Endothelial cell of umbilical vein (primary cell): Measurements from ENCODE around the gene RAB9B. TPM values are rescaled to one million over a fixed set of nuclear protein-coding genes. Genes with fewer than 3 reads are reported as not detected.

ENCODE experiments used
- Bru-seq: library from RNA; stranded (reverse); fragments of 400-500 nt; gene quantifications from one replicate; lab custom pipeline; 2021; lab: Mats Ljungman, UMichigan
- BruChase-seq, 2 experiments: library from RNA; stranded (reverse); fragments of 400-500 nt; gene quantifications; one replicate each; lab custom pipeline; 2021; lab: Mats Ljungman, UMichigan
- BruUV-seq: library from RNA; stranded (reverse); fragments of 400-500 nt; replicated peaks from 2 replicates; lab custom pipeline; 2021; lab: Mats Ljungman, UMichigan
- CTCF ChIA-PET: fragments of 300-600, 350-600 bp; sonication (Branson Sonifier 250); formaldehyde crosslinking; loops from one replicate; lab custom pipeline; 2021; ENCODE audit warnings: antibody characterized with exemption, inconsistent platforms; lab: Charles Lee
- POLR2A ChIA-PET: fragments of 300-600, 350-600 bp; sonication (Branson Sonifier 250); formaldehyde crosslinking; loops from one replicate; lab custom pipeline; 2021; ENCODE audit warnings: antibody characterized with exemption, inconsistent platforms; lab: Charles Lee
- DNase-seq: peaks from one replicate; pipeline ENCODE4 v3.0.0-alpha.2; 2011; ENCODE audit warnings: low read depth, low spot score
- FAIRE-seq: peaks from 2 replicates; lab custom pipeline; 2011; peaks lifted over from hg19 to GRCh38; lab: Jason Lieb, UNC
- H2AFZ ChIP-seq: 2 replicates; pipeline ENCODE4 v1.6.0; 2012; ENCODE audit warnings: low read depth, low read length, control low read depth, inconsistent platforms
- H3K27ac ChIP-seq: 2 replicates; pipeline ENCODE4 v1.5.1; 2011; ENCODE audit warnings: low read depth, mild to moderate bottlenecking, control low read depth, low read length, moderate library complexity; ENCODE audit not compliant: insufficient read depth
- H3K27me3 ChIP-seq, 2 experiments: 2 replicates each; pipeline versions ENCODE4 v1.6.0 to v1.6.1; 2011; ENCODE audit warnings: low read length in 2 of 2, mixed read lengths in 1 of 2; ENCODE audit not compliant: control insufficient read depth in 2 of 2, insufficient read depth in 2 of 2
- H3K36me3 ChIP-seq, 2 experiments: 2 replicates in 1 of 2; 3 replicates in 1 of 2; pipeline ENCODE4 v1.5.1; 2011; ENCODE audit warnings: low read length in 2 of 2, mild to moderate bottlenecking in 1 of 2, moderate library complexity in 1 of 2; ENCODE audit not compliant: control insufficient read depth in 2 of 2, insufficient read depth in 2 of 2; ENCODE audit errors: extremely low read depth in 1 of 2
- H3K4me1 ChIP-seq: 3 replicates; pipeline ENCODE4 v1.5.1; 2011; ENCODE audit warnings: mild to moderate bottlenecking, low read length; ENCODE audit not compliant: control insufficient read depth, insufficient read depth; ENCODE audit errors: extremely low read depth
- H3K4me2 ChIP-seq: 2 replicates; pipeline ENCODE4 v1.6.1; 2011; ENCODE audit warnings: low read length, control low read depth, mixed read lengths; ENCODE audit not compliant: insufficient read depth
- H3K4me3 ChIP-seq, 3 experiments: fragments of 200-600 bp in 1 of 3; sonication (generic), shearing (Covaris generic) in 1 of 3; replicated peaks in 1 of 3; 2 replicates each; pipeline ENCODE4 v1.5.1; 2011 to 2016; ENCODE audit warnings: control low read depth in 3 of 3, low read length in 3 of 3, mild to moderate bottlenecking in 2 of 3, inconsistent platforms in 1 of 3, low read depth in 1 of 3, moderate library complexity in 1 of 3; ENCODE audit not compliant: insufficient read depth in 1 of 3
- H3K79me2 ChIP-seq: 2 replicates; pipeline ENCODE4 v1.6.0; 2012; ENCODE audit warnings: low read length, inconsistent platforms; ENCODE audit not compliant: control insufficient read depth, insufficient read depth
- H3K9ac ChIP-seq: replicated peaks from 2 replicates; pipeline ENCODE3; 2011; ENCODE audit warnings: low read length, control low read depth; ENCODE audit not compliant: insufficient read depth; ENCODE audit errors: extremely low read depth
- H3K9me1 ChIP-seq: replicated peaks from 3 replicates; pipeline ENCODE4 v1.6.0; 2011; ENCODE audit warnings: mild to moderate bottlenecking, low read length; ENCODE audit not compliant: control insufficient read depth, insufficient read depth; ENCODE audit errors: extremely low read depth
- H3K9me3 ChIP-seq: replicated peaks from 2 replicates; pipeline ENCODE4 v1.5.1; 2012; ENCODE audit warnings: low read length, inconsistent platforms; ENCODE audit not compliant: control insufficient read depth, insufficient read depth
- H4K20me1 ChIP-seq: replicated peaks from 2 replicates; pipeline ENCODE3; 2011; ENCODE audit warnings: mild to moderate bottlenecking, low read length; ENCODE audit not compliant: control insufficient read depth, insufficient read depth; ENCODE audit errors: extremely low read depth
- FOS ChIP-seq: IDR thresholded peaks from 2 replicates; pipeline ENCODE4 v1.6.1; 2011; ENCODE audit warnings: mild to moderate bottlenecking, low read length, moderate library complexity, borderline replicate concordance; ENCODE audit not compliant: insufficient read depth
- POLR2A ChIP-seq: IDR thresholded peaks from 2 replicates; pipeline ENCODE4 v1.6.1; 2012; ENCODE audit warnings: low read depth, mild to moderate bottlenecking, control low read depth, low read length
- dilution Hi-C: fragments of 300-500 bp; cut with MboI; formaldehyde crosslinking; loops from one replicate; pipeline ENCODE4 v1.15.0; 2019; ENCODE audit warnings: low sequenced_read_pairs; ENCODE audit not compliant: extremely low pct_ligation_motif_present
- intact Hi-C: fragments of 100-400 bp; cut with micrococcal nuclease; formaldehyde crosslinking; loops from one replicate; pipeline ENCODE4 v1.10.0; 2022
- long read RNA-seq: library from polyadenylated mRNA; stranded (forward); transcript quantifications from one replicate; pipeline ENCODE4 v2.0.0, GENCODE V29; 2021
- polyA minus RNA-seq, 3 experiments: library from RNA; depleted of rRNA, polyadenylated mRNA; stranded (reverse); fragments of >200 nt; gene quantifications; 1 replicate in 1 of 3; 2 replicates in 2 of 3; pipeline ENCODE4 v1.2.3, GENCODE V29; 2011
- polyA plus RNA-seq, 4 experiments: library from polyadenylated mRNA; depleted of rRNA in 3 of 4; stranded (reverse) in 3 of 4; unstranded in 1 of 4; fragments of >200 nt; gene quantifications; 2 replicates each; pipeline versions ENCODE4 v1.2.1 to v1.2.3, GENCODE V29; 2011 to 2012; ENCODE audit warnings: missing spikeins in 1 of 4
- total RNA-seq: library from RNA; stranded (reverse); gene quantifications from 2 replicates; pipeline ENCODE4 v1.2.3, GENCODE V29; 2021
- TF ChIP-seq, protein P1 (sequence below), 2 donors: IDR thresholded peaks; 1 replicate in 1 of 2; 2 replicates in 1 of 2; pipeline ENCODE4 v1.5.1; 2011; ENCODE audit warnings: low read length in 2 of 2, mild to moderate bottlenecking in 2 of 2, moderate library complexity in 2 of 2, control low read depth in 1 of 2, inconsistent platforms in 1 of 2, low read depth in 1 of 2; ENCODE audit not compliant: insufficient read depth in 1 of 2; ENCODE audit errors: extremely low read depth in 1 of 2
- TF ChIP-seq, protein P2 (sequence below): IDR thresholded peaks from 2 replicates; pipeline ENCODE4 v1.6.1; 2011; ENCODE audit not compliant: insufficient read depth, insufficient read length

The RAB9B gene, protein sequence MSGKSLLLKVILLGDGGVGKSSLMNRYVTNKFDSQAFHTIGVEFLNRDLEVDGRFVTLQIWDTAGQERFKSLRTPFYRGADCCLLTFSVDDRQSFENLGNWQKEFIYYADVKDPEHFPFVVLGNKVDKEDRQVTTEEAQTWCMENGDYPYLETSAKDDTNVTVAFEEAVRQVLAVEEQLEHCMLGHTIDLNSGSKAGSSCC
- 0.23 and 0.55 TPM in 2 replicates for total RNA-seq
- polyA plus RNA-seq, result 0.18 and 0.21 TPM in 2 replicates
- polyA plus RNA-seq (2011; cell fraction: cytosol; rRNA removed), result 0.12 and 0.16 TPM in 2 replicates
- polyA plus RNA-seq (2011; cell fraction: nucleus; rRNA removed), result 1.0 and 1.1 TPM in 2 replicates
- 0.21 and 0.31 TPM in 2 replicates for polyA plus RNA-seq (2012)
- 0.36 and 0.42 TPM in 2 replicates for polyA minus RNA-seq
- not detected for polyA minus RNA-seq (2011; cell fraction: cytosol; rRNA and poly(A)+ RNA removed)
- 0.67 and 0.72 TPM in 2 replicates for polyA minus RNA-seq (2011; cell fraction: nucleus; rRNA and poly(A)+ RNA removed)
- percentile 24 among the genes with signal in this experiment for Bru-seq, nascent RNA
- percentile 46 among the genes with signal in this experiment for BruChase-seq, experiment 1, labeled RNA remaining after a 6-hour chase
- percentile 43 among the genes with signal in this experiment for BruChase-seq, experiment 2, labeled RNA remaining after a 2-hour chase
- long read RNA-seq, partial matches to known transcripts, result 0 of 1 reads
- long read RNA-seq, other reads (novel, unspliced or antisense), result 1 of 1 reads

DNA sequence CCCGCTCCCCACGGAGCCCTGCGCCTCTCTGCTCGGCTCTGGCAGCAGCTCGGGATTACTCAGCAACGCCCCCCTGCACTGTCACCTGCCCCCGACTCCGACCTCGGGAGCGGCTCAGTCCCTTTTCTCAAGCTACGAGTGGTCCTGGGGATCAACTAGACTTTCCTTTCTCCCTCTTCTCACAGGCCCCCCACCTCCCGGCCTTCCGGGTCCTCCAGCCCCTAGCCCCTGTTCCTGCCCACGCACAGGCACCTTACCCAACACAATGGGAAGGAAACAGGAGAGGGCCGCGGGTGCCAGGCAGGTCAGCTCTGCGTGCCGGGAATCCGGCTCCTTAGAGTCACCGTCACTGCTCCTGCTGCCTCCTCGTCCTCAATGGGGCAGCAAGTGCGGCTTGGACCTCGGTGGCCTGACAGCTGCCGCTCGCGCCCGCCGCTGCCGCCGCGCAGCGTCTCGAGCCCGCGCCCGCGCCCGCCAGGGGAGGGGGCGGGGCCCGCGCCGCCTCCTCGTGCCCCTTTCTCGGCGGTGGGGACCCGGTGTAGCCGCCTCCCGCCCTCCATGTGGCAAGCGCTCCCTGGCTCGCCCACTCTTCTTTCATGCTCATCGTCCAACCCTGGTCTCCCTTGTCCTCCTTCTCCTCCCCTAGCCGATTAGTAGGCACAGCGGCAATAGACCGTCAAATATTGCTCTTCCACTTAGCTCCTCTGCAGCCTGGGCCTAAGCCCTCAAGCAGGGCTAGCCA, at the start of gene RAB9B:
RAB9B (minus strand) TSS at position 455 of the 742 bp plus-strand sequence. CDS start 6,473 bp downstream, outside the sequence.
- no TSS peak for BruUV-seq
- no peak within 1 kb of the TSS for H3K9ac ChIP-seq
- H3K27me3 ChIP-seq, result no peaks in the 10 kb centered on the region
- no peaks in the 10 kb centered on the region for H3K9me1 ChIP-seq
- H3K9me3 ChIP-seq, result no peaks in the 10 kb centered on the region
- TF ChIP-seq, protein P1, sequence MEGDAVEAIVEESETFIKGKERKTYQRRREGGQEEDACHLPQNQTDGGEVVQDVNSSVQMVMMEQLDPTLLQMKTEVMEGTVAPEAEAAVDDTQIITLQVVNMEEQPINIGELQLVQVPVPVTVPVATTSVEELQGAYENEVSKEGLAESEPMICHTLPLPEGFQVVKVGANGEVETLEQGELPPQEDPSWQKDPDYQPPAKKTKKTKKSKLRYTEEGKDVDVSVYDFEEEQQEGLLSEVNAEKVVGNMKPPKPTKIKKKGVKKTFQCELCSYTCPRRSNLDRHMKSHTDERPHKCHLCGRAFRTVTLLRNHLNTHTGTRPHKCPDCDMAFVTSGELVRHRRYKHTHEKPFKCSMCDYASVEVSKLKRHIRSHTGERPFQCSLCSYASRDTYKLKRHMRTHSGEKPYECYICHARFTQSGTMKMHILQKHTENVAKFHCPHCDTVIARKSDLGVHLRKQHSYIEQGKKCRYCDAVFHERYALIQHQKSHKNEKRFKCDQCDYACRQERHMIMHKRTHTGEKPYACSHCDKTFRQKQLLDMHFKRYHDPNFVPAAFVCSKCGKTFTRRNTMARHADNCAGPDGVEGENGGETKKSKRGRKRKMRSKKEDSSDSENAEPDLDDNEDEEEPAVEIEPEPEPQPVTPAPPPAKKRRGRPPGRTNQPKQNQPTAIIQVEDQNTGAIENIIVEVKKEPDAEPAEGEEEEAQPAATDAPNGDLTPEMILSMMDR (IDR thresholded peaks at IDR 0.05; ENCODE audit: extremely low read depth in 1 of 2, insufficient read depth in 1 of 2, low read depth in 1 of 2, low read length in 2 of 2), result no peak
- TF ChIP-seq POLR2A, result no peak
- TF ChIP-seq, protein P2, sequence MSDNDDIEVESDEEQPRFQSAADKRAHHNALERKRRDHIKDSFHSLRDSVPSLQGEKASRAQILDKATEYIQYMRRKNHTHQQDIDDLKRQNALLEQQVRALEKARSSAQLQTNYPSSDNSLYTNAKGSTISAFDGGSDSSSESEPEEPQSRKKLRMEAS, result no peak
- no peak for TF ChIP-seq FOS
- H3K36me3 ChIP-seq, result no peaks in the 10 kb centered on the region
- intact Hi-C loops, result no loop called here
- CTCF ChIA-PET, result interaction anchor here (0.7 to 1.3 kb wide), 5 partner anchors 9 to 281 kb away, joined by 3 to 10 read pairs (median 4); no protein-coding TSS in a partner anchor
- no peak within 1 kb of the TSS for H3K27ac ChIP-seq
- no peaks in the 10 kb centered on the region for H3K79me2 ChIP-seq
- H4K20me1 ChIP-seq, result no peaks in the 10 kb centered on the region
- H3K4me1 ChIP-seq, result no peaks in the 10 kb centered on the region
- DNase-seq, result peak; percentile 41
- peak; percentile 67 for FAIRE-seq
- peak within 1 kb of the TSS in 2 of 3 experiments; percentile 42 to 46 for H3K4me3 ChIP-seq
- POLR2A ChIA-PET, result no interaction called here
- peak within 1 kb of the TSS; percentile 87 for H2AFZ ChIP-seq
- peak within 1 kb of the TSS; percentile 67 for H3K4me2 ChIP-seq
- dilution Hi-C loops, result no loop called here
